Tibial artery (tissue), 4 donors: ENCODE measurements around the gene TMEM258.

Experiments
- DNase-seq, 2 donors: peaks; one replicate each; pipeline ENCODE4 v3.0.0-alpha.2; 2019
- H3K27ac ChIP-seq, 2 donors: fragments of 200-600 bp; sonication (generic) in 1 of 2; 1 replicate in 1 of 2; 2 replicates in 1 of 2; pipeline ENCODE4 v1.5.1; 2018 to 2019; ENCODE audit warnings: mild to moderate bottlenecking in 1 of 2
- H3K27me3 ChIP-seq, 2 donors: fragments of 200-600 bp; sonication (generic) in 1 of 2; one replicate each; pipeline versions ENCODE4 v1.5.1 to v1.6.0; 2016 to 2019
- H3K36me3 ChIP-seq, 3 donors: fragments of 200-600 bp; sonication (generic) in 2 of 3; one replicate each; pipeline ENCODE4 v1.5.1; 2016 to 2019; ENCODE audit warnings: mild to moderate bottlenecking in 2 of 3
- H3K4me1 ChIP-seq, 4 donors: fragments of 200-600 bp; sonication (generic) in 2 of 4; 1 replicate in 3 of 4; 2 replicates in 1 of 4; pipeline ENCODE4 v1.5.1; 2016 to 2019
- H3K4me3 ChIP-seq, 2 donors: fragments of 200-600 bp; sonication (generic) in 1 of 2; 1 replicate in 1 of 2; 2 replicates in 1 of 2; pipeline ENCODE4 v1.5.1; 2018 to 2019; ENCODE audit warnings: mild to moderate bottlenecking in 2 of 2
- H3K9me3 ChIP-seq, 3 donors: fragments of 200-600 bp; sonication (generic) in 1 of 3; one replicate each; pipeline ENCODE4 v1.5.1; 2016 to 2019
- intact Hi-C: fragments of 100-400 bp; cut with DNase I; formaldehyde crosslinking; loops from one replicate; pipeline ENCODE4 v1.15.0; 2023; ENCODE audit warnings: low total_unique reads
- TF ChIP-seq, protein P1 (sequence below), 2 experiments: fragments of 200-600 bp in 1 of 2; fragments of 450-650 bp in 1 of 2; IDR thresholded peaks; one replicate each; pipeline ENCODE4 v1.5.1; 2017 to 2019; ENCODE audit warnings: antibody characterized with exemption in 2 of 2, mild to moderate bottlenecking in 1 of 2, moderate library complexity in 1 of 2

Gene TMEM258

GRCh38 chr11:61783717-61784505 lies 8.5 kb downstream of the TMEM258 start:
- Histone ChIP-seq H3K4me1 (no peaks in the 10 kb centered on the region), H3K36me3 (peaks cover 18 to 57% (median 48%) of the 10 kb centered on the region in 3 donors), H3K9me3 (no peaks in the 10 kb centered on the region), H3K27ac (no peak overlapping the region), H3K27me3 (no peaks in the 10 kb centered on the region), H3K4me3 (no peak overlapping the region)
- DNase-seq, result no peak
- TF ChIP-seq, protein P1, sequence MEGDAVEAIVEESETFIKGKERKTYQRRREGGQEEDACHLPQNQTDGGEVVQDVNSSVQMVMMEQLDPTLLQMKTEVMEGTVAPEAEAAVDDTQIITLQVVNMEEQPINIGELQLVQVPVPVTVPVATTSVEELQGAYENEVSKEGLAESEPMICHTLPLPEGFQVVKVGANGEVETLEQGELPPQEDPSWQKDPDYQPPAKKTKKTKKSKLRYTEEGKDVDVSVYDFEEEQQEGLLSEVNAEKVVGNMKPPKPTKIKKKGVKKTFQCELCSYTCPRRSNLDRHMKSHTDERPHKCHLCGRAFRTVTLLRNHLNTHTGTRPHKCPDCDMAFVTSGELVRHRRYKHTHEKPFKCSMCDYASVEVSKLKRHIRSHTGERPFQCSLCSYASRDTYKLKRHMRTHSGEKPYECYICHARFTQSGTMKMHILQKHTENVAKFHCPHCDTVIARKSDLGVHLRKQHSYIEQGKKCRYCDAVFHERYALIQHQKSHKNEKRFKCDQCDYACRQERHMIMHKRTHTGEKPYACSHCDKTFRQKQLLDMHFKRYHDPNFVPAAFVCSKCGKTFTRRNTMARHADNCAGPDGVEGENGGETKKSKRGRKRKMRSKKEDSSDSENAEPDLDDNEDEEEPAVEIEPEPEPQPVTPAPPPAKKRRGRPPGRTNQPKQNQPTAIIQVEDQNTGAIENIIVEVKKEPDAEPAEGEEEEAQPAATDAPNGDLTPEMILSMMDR (IDR thresholded peaks at IDR 0.05), result no peak
- intact Hi-C loops, result no loop called here

- Histone ChIP-seq H3K4me1 (peaks cover 0 to 2% (median under 1%) of the 10 kb centered on the region in 4 donors), H3K27me3 (no peaks in the 10 kb centered on the region), H3K9me3 (no peaks in the 10 kb centered on the region), H3K4me3 (no peak overlapping the region), H3K27ac (no peak overlapping the region), H3K36me3 (peaks cover 7 to 46% (median 37%) of the 10 kb centered on the region in 3 donors)
- TF ChIP-seq, protein P1 (IDR thresholded peaks at IDR 0.05), result no peak
- DNase-seq, result no peak
- intact Hi-C loops, result no loop called here
Observed at GRCh38 chr11:61782841-61783240, 9.6 kb downstream of the TMEM258 start.

GRCh38 chr11:61782299-61782698 lies 10.1 kb downstream of the TMEM258 start:
- no peak for DNase-seq
- no peaks in the 10 kb centered on the region for H3K9me3 ChIP-seq
- H3K4me3 ChIP-seq, result no peak overlapping the region
- H3K27ac ChIP-seq, result no peak overlapping the region
- H3K4me1 ChIP-seq, result peaks cover 0 to 7% (median 4%) of the 10 kb centered on the region in 4 donors
- intact Hi-C loops, result no loop called here
- no peaks in the 10 kb centered on the region for H3K27me3 ChIP-seq
- TF ChIP-seq, protein P1 (IDR thresholded peaks at IDR 0.05), result no peak
- H3K36me3 ChIP-seq, result peaks cover 2 to 41% (median 32%) of the 10 kb centered on the region in 3 donors

- H3K9me3 ChIP-seq, result no peaks in the 10 kb centered on the region
- peaks cover 0 to 34% (median 25%) of the 10 kb centered on the region in 3 donors for H3K36me3 ChIP-seq
- intact Hi-C loops, result no loop called here
- no peaks in the 10 kb centered on the region for H3K27me3 ChIP-seq
- no peak overlapping the region for H3K4me3 ChIP-seq
- no peak overlapping the region for H3K27ac ChIP-seq
- no peak for DNase-seq
- TF ChIP-seq, protein P1 (IDR thresholded peaks at IDR 0.05), result no peak
- H3K4me1 ChIP-seq, result peaks cover 0 to 11% (median 8%) of the 10 kb centered on the region in 4 donors
Observed at GRCh38 chr11:61781585-61781984, 10.8 kb downstream of the TMEM258 start.

GRCh38 chr11:61780581-61781162 lies 11.7 kb downstream of the TMEM258 start:
- intact Hi-C loops, result no loop called here
- Histone ChIP-seq H3K4me1 (peaks cover 0 to 11% (median 8%) of the 10 kb centered on the region in 4 donors), H3K4me3 (no peak overlapping the region), H3K27me3 (no peaks in the 10 kb centered on the region), H3K36me3 (peaks cover 0 to 25% (median 16%) of the 10 kb centered on the region in 3 donors), H3K27ac (no peak overlapping the region), H3K9me3 (no peaks in the 10 kb centered on the region)
- TF ChIP-seq, protein P1 (IDR thresholded peaks at IDR 0.05), result no peak
- no peak for DNase-seq
